ENCODE results near the gene XXYLT1.

- TF ChIP-seq CTCF (IDR thresholded peaks at IDR 0.05) (no peak), POLR2A (IDR thresholded peaks at IDR 0.05) (no peak), POLR2AphosphoS5 (IDR thresholded peaks at IDR 0.05; ENCODE audit: insufficient read depth in 1 of 2, low read depth in 1 of 2) (no peak)
These were observed 239.4 kb downstream of the XXYLT1 start for GRCh38 chr3:195031574-195032003.

Measured in vagina (tissue), 2 donors.